NCI-H146 treated with DMSO at 0.1 percent for 48 hours (cell line): ENCODE results near the gene HEXD.

ENCODE experiments used
- DNase-seq: peaks from one replicate; lab custom pipeline; 2025; ENCODE audit not compliant: unreplicated experiment; lab: John Stamatoyannopoulos, UW

HEXD gene

DNA sequence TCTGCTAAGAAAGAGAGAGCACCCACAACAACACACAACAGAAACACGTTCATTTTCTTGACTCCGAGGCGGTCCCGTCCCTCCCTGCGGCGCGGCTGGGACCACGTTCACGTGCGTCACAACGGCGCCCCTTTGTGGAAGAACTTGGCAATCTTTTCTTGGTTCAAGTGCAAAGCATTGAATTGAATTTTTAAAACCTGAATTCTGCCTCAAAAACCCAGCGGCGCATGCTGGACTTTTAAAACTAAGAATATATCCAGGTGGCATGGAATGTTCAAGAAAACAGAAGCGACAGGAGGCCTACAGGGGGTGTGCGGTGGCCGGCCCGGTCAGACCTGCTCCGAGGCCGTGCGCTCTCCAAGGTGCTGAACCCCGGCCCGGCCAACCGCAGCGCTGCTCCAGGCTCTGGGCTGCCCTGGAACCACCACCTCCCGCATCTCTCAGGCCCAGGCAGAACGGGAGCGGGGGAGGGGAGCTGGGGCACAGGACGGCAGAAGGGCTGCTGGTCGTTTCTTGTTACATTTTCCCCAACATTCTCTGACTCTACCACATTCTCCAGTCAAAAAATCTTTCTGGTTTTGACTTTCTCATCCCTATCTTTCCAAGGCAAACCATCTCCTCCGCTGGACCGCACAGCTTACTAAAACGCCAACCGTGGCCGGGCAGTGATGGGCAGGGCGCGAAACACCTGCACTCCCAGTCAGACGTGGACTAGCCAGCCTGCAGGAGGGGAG, 3.4 kb upstream of the HEXD start:
- DNase-seq, result no peak

DNA sequence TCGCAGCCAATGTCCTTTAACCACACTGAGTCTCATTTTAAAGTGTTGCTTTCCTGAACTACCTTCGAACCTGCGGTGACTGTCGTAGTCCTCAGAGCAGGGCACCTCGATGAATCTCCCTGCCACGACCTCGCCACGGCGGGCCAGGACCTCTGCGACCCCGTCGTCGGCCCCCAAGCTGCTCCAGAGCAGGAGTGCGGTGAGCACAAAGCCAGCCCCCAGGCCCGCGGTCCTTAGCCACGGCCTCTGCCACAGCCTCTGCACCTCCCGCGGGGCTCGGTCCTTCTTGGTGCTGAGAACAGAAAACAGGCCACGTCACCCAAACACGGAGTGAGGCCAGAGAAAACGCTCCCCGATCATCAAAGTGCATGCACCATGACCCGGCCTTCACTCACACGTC, 2.8 kb upstream of the HEXD start:
- DNase-seq, result no peak

DNA sequence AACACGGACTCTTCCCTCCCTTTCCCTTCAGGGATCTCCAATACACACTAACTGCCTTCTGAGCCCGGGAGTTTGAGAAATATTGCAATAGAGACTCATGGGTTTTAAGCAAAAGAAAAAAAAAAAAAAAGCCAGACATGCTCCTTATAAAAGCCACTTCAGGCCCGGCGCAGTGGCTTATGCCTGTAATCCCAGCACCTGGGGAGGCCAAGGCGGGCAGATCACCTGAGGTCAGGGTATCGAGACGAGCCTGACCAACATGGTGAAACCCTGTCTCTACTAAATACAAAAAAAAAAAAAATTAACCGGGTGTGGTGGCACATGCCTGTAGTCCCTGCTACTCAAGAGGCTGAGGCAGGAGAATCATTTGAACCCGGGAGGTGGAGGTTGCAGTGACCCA, 2.4 kb upstream of the HEXD start:
- DNase-seq, result no peak

DNA sequence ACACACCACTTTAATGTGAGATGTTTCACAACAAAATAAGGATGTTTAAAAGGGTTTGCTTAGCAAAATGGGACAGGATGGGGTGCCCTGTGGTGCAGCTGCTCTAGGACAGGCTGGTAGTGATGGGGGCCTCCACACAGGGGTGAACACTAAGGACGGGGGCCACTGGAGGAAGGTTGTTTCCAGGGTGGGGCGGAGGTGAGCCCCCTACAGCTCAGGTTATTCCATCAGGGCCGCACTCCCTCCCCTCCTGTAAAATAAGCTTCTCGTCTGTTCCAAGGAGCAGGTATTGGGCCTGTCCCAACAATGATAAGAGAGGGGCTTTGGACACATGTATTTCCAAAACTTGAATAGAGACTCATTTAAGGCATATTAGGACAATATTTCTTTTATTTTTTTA, 1.9 kb upstream of the HEXD start:
- DNase-seq, result no peak

DNA sequence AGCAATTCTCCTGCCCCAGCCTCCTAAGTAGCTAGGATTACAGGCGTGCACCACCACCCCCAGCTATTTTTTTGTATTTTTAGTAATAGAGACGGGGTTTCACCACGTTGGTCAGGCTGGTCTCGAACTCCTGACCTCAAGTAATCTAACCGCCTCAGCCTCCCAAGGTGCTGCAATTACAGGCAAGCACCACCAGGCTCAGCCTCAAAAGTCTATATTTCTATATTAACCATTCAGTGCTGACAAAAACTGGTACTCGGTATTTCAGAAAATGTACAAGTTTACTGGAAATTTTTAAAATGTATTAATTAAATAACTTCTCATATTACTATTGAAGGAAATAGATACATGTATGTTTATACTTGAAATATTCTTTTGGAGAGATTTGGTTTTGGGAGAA, 1.4 kb upstream of the HEXD start:
- DNase-seq, result no peak

DNA sequence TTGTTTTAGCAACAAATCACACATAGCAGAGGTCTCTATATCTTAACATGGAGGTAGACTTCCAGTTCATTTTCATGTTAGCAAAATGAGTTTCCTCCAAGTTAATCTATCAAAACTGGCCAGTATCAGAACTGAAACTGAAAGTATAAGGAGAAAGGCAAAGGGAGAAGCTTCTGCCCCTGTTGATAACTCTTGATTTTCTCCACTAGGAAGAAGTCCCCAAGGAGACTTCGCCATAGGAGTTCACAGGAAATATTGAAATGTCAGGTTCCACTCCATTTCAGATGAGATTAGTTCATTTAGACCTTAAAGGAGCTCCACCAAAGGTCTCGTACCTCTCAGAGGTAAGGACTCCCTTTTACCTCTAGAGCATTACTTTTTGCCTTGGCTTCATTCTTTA, 1.4 kb downstream of the HEXD start:
- no peak for DNase-seq

DNA sequence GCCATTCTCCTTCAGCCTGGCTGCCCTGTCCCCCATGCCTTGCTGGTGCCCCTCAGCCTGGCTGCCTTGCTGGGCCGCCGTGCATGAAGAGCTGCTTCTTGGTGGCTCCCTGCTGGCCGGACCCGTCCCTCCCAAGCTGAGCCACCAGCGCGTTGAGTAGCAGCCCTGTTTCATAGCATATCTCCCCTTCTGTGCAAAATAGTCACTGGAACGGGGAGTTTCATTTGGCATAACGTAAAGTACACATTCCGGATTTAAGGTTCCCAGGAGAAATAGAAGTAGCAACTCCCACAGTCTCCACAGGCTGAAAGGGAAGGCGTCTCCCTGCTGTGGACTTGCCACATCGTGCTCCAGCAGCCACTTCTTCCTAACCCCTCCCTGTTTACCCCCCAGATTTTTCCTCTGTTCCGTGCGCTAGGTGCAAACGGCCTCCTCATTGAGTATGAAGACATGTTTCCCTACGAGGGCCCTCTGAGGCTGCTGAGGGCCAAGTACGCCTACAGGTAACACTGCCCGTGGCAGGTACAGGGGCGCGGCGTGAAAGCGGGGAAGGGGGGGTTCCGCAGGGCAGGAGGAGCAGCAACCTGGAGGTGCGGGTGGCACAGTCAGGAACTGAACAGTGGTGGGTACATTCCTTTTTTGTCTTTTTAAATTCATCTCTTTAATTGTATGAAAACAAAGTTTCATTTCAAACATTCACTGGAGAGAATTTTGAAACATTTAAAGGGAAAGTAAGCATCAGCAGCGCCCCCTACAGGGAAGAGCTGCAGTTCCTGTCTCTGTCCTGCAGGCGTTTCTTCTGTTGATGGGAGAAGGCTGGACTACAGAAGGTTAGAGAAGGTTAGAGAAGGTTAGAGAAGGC, 6.1 kb downstream of the HEXD start:
- DNase-seq, result peak; percentile 12

DNA sequence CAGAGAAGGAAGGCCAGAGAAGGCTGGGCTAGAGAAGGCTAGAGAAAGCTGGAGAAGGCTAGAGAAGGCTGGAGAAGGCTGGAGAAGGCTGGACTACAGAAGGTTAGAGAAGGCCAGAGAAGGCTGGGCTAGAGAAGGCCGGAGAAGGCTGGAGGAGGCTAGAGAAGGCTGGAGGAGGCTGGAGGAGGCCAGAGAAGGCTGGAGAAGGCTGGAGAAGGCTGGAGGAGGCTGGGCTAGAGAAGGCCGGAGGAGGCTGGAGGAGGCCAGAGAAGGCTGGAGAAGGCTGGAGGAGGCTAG, 6.7 kb downstream of the HEXD start:
- no peak for DNase-seq

DNA sequence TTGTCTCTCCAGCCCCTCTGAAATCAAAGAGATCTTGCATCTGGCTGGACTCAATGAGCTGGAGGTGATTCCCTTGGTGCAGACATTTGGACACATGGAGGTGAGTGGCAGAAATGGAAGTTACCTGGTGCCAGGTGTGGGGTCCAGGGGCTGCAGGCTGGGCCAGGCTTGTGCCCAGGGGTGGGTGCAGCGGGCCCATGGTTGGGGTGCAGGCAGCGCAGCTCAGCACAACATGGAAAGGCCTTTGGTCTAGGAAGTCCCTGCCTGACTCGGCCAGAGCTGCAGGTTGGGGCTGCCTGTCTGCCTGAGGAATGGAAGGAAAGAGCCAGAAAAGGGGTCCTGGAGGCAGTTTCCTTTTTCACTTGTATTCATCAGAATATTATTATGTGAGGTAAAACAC, 10.4 kb downstream of the HEXD start:
- DNase-seq, result no peak

DNA sequence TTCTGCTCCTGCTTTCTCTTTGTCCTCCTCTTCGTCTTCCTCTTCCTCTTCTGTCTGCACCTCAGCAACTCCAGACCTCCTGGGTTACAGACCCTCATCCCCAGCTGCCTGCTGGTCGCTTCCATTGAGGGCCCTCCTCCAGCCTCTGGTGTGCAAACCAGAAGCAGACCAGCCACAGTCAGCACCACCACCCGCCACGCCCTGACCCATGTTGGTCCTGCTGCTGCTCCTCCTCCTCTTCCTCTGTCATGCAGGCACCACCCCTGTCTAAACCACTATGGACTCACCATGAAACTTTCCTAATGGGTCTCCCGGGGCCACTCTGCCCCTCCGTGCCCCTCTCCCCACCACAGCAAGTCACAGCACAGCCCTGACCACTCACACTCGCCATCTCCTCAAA, 11.7 kb downstream of the HEXD start:
- DNase-seq, result no peak

DNA sequence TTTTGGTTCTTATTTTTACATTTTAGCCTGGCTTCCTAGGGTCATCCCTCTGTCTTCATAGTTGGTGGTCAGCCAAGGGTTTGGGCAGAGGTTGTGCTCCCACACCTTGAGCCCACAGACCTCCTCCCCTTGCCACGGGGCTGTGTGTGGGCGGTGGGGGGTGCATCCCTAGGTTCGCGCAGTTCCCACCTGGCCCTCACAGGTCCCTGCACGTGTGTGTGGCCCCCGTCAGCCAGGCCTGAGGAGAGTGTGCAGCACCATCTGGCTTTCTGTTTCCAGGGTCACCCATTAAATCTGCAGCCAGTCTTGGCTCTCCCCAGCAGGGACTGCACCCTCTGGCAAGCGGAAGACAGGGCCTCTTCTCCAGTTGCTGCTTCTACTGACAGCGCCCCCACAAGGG, 13.9 kb downstream of the HEXD start:
- no peak for DNase-seq

DNA sequence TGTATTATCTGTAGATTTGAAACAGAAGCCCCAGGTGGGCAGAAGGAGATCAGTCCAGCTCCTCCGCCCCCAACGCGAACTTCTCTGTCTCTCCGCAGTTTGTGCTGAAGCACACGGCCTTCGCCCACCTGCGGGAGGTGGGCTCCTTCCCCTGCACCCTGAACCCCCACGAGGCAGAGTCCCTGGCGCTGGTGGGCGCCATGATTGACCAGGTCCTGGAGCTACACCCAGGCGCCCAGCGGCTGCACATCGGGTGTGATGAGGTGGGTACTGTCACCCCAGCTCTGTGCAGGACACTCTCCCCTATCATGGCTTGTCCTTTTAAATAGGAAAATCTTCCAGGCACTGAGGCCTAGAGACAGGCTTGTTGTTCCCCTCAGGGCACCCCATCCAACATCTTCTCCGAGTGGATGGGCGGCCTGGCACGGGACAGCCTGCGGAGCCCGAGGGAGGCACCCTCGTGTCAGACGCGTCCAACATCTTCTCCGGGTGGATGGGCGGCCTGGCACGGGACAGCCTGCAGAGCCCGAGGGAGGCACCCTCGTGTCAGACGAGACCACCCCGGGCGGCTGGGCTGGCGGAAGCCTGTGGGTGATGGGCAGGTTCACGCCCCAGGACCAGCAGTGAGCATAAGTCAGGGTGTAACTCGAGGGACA, 15.5 kb downstream of the HEXD start:
- DNase-seq, result no peak

DNA sequence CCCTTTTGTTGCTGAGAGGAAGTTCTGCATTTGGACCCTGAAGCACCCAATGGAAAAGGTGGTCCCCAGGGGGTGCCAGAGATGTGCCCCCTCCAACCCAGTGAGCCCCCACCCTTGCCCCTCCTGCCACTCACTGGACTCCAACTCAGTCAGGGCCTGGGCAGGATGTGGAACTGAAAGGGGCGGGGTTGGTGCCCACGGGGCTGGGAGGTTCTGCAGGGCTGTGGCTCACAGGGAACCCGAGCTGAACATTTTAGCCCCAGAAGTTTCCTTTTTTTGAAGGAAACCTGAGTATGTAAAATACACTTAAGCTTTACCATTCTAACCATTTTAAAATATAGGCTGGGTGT, 16.0 kb downstream of the HEXD start:
- no peak for DNase-seq

DNA sequence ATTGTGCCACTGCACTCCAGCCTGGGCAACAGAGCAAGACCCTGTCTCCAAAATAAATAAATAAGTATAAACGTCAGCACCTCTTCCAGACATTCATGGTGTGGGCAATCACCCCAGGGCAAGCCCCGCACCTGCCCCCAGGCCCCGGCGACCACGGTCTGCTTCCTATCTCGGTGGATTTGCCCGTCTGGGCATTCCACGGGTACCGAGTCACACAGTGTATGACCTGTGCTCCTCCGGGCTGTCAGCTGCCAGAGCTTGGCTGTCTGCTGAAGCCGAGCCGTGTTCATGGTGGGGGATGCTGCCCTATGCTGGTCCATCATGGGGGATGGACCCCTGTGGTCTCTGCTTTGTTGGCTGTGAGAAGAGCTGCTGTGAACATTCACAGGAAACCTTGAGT, 17.0 kb downstream of the HEXD start:
- DNase-seq, result no peak

DNA sequence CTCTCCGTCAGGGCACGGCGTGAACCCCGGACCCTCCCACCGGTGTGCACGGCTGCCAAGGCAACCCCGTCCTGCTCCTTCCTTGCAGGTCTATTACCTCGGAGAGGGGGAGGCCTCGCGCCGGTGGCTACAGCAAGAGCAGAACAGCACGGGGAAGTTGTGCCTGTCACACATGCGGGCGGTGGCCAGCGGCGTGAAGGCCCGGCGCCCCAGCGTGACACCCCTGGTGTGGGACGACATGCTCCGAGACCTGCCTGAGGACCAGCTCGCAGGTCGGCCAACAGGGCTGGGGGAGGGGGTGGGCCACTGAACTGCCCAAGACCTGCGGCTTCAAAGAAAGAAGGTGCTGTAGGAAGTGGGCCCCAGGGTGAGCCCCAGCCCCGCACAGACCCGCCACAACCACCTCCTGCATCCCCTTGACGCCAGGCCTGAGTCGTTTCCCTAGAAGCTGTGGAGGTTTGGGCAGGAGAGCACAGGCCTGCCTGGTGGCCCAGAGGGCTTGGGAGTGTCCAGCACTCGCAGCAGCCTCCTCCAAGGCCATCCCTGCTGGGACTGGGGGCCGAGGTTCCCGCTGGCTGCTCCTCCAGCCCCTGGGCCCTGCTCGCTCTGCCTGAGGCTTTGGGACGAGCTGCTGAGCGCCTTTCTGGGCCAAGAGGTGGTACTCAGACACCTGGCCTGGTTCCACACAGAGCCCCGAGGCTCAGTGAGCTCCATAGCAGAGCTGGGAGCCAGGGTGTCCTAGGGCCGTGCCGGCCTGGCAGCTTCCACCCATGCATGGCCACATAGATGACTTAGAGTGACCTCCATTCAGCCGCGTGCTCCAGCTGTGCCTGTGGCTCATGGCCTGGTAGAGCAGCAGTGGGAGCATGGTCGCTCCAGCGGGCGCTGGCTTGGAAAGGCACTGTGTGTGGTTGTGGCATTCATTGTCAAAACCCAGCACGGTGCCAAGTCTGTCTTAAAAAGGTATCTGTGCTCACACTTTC, 17.7 kb downstream of the HEXD start:
- no peak for DNase-seq

DNA sequence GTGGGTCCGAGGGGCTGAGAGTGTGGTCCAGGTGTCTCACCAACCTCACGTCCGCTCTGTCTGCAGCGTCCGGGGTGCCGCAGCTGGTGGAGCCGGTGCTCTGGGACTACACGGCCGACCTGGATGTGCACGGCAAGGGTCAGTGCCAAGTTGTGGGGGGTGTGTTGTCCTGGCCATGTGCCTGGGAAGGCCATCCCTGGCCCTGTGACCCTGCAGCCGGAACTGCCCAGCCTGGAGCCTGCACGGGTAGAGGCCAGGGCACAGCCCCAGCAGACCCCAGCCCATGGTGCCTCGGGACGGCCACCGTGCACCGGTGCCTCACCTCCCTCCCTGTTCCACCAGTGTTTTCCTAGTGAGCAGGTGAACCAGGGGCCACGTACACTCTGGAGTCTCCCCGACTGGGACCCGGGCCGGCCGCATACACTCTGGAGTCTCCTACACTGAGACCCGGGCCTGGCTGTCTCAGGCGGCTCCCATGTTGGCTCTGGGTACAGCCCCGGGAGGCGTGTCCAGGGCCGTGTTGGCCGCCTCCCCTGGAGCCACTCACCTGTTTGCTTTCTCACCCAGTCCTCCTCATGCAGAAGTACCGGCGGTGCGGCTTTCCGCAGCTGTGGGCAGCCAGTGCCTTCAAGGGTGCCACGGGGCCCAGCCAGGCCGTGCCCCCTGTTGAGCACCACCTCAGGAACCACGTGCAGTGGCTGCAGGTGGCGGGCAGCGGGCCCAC, 18.6 kb downstream of the HEXD start:
- DNase-seq, result no peak

DNA sequence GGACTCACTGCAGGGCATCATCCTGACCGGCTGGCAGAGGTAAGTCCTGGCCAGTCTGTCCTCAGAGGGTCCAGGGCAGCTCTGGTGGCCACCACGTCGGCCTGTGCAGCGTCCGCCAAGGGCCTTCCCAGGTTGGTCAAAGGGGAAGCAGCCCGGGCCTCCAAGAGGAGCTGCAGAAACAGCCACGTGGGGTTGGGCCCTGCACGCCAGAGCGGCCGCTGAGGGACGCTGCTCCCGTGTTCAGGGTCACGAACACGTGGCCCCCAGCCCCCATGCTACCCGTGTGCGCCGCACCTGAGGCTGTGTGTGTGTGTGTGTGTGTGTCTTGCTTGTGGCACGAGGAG, 19.1 kb downstream of the HEXD start:
- DNase-seq, result no peak

DNA sequence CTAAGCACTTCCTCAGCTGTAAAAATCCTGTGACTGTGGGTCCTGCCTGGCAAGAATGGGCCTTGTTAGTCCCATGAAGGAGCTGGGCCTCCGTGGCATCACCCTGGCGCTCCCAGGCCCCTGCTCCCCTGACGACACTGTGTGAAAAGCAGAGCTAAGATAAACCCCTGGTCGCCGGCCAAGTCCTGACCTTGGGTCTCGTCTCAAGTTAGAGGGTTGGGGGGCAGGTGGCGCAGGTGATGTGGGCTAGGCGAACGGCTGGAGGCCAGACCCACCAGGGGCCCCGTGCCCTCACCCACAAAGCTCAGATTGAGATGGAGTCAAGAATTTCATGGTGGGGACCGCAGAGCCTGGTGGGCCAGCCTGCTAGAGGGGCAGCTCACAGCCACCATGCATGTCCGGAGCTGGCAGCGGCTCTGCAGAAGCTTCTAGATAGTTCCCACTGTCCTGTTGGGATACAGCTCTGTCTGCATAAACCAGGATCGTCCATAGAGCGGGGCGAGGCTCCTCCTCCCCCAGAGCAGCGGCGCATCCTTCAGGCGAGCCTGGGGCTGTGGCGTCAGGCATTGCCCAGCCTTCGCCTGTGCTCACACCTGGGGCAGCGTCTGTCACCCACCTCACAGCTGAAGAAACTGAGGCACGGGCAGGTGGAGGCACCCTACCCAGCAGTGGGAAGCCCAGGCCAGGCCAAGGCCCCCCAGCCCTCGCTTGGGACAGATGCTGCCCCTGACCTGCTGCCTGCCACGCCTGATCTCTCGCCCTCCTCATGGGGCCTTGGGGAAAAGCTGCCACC, 20.4 kb downstream of the HEXD start:
- no peak for DNase-seq

DNA sequence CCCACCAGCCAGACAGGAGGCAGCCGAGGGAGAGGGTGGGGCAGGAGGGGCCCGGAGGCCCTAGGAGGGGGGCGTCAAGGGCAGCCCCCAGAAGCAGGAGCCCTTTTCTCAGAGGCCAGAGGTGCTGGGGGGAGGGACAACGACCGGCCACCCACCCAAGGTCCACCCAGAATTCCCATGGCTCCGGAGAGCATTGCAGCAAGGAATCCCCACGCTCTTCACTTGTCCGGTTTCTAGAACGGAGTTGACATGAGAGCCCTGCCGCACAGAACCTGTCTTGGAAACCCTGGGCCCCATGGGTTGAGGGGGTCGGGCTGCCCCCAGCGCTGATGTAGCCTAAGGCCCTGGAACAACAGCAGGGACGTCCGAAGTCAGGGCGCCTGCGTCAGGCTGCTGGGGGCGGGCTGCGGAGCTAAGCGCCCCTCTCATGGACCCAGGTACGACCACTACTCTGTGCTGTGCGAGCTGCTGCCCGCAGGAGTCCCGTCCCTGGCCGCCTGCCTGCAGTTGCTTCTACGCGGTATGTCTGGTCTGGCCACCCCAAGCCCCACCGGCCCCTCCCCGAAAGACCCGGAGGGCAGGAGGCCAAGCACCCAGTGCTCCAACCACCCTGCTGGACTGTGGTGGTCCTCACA, 21.2 kb downstream of the HEXD start:
- no peak for DNase-seq
